NT2/D1 (cell line): Measurements from ENCODE around the gene RNASE7.

ENCODE experiments used
- DNase-seq: peaks from one replicate; pipeline ENCODE4 v3.0.0-alpha.2; 2011; ENCODE audit warnings: low read depth, low spot score
- H3K27me3 ChIP-seq: 2 replicates; pipeline ENCODE4 v1.6.0; 2011; ENCODE audit warnings: mild to moderate bottlenecking; ENCODE audit not compliant: insufficient read length, insufficient read depth
- H3K36me3 ChIP-seq: 2 replicates; pipeline ENCODE4 v1.6.1; 2011; ENCODE audit warnings: mild to moderate bottlenecking, low read length, mixed read lengths; ENCODE audit not compliant: insufficient read depth, insufficient read length
- H3K4me1 ChIP-seq: 2 replicates; pipeline ENCODE4 v1.5.1; 2011; ENCODE audit not compliant: insufficient read depth, insufficient read length
- H3K4me3 ChIP-seq: 2 replicates; pipeline ENCODE4 v1.5.1; 2011; ENCODE audit warnings: low read depth; ENCODE audit not compliant: insufficient read length
- H3K9ac ChIP-seq: 2 replicates; pipeline ENCODE4 v1.6.0; 2011; ENCODE audit warnings: low read depth; ENCODE audit not compliant: insufficient read length
- H3K9me3 ChIP-seq: 2 replicates; pipeline ENCODE4 v1.5.1; 2011; ENCODE audit warnings: mild to moderate bottlenecking, low read length; ENCODE audit not compliant: insufficient read depth
- SUZ12 ChIP-seq: IDR thresholded peaks from 2 replicates; pipeline ENCODE4 v1.6.1; 2011; ENCODE audit not compliant: insufficient read length, insufficient read depth; ENCODE audit errors: extremely low read depth
- YY1 ChIP-seq: IDR thresholded peaks from 2 replicates; pipeline ENCODE4 v1.6.1; 2011; ENCODE audit not compliant: insufficient read length, insufficient read depth
- ZNF274 ChIP-seq: IDR thresholded peaks from 2 replicates; pipeline ENCODE4 v1.6.1; 2011; ENCODE audit warnings: mild to moderate bottlenecking, low read depth, low read length

RNASE7 gene

GRCh38 chr14:21055432-21056117, 13.4 kb downstream of the RNASE7 start:
- H3K9ac ChIP-seq: no peak overlapping the region
- no peak for DNase-seq

GRCh38 chr14:21056520-21057163, 14.5 kb downstream of the RNASE7 start:
- no peaks in the 10 kb centered on the region for H3K27me3 ChIP-seq
- TF ChIP-seq YY1 (no peak), SUZ12 (no peak), ZNF274 (no peak)
- H3K4me3 ChIP-seq: no peak overlapping the region
- H3K9me3 ChIP-seq: no peaks in the 10 kb centered on the region
- DNase-seq: no peak
- no peaks in the 10 kb centered on the region for H3K36me3 ChIP-seq
- H3K4me1 ChIP-seq: no peaks in the 10 kb centered on the region
- H3K9ac ChIP-seq: no peak overlapping the region

More at GRCh38 chr14:21055432-21056117, 13.4 kb downstream of the RNASE7 start:
- Histone ChIP-seq H3K27me3 (no peaks in the 10 kb centered on the region), H3K4me1 (no peaks in the 10 kb centered on the region), H3K4me3 (no peak overlapping the region), H3K9me3 (no peaks in the 10 kb centered on the region), H3K36me3 (no peaks in the 10 kb centered on the region)
- TF ChIP-seq SUZ12: no peak
- TF ChIP-seq ZNF274: no peak
- no peak for TF ChIP-seq YY1

GRCh38 chr14:21057803-21058675, 15.9 kb downstream of the RNASE7 start, which contains the start of gene RNASE8:
TSS of gene RNASE8 (plus strand) at chr14:21057822. CDS start at chr14:21057893, 71 bp downstream.
- Histone ChIP-seq H3K27me3 (no peaks in the 10 kb centered on the region), H3K4me3 (no peak within 1 kb of the TSS), H3K9ac (no peak within 1 kb of the TSS), H3K4me1 (no peaks in the 10 kb centered on the region), H3K9me3 (no peaks in the 10 kb centered on the region), H3K36me3 (no peaks in the 10 kb centered on the region)
- no peak for DNase-seq
- TF ChIP-seq ZNF274: no peak
- no peak for TF ChIP-seq YY1
- TF ChIP-seq SUZ12: no peak

DNA sequence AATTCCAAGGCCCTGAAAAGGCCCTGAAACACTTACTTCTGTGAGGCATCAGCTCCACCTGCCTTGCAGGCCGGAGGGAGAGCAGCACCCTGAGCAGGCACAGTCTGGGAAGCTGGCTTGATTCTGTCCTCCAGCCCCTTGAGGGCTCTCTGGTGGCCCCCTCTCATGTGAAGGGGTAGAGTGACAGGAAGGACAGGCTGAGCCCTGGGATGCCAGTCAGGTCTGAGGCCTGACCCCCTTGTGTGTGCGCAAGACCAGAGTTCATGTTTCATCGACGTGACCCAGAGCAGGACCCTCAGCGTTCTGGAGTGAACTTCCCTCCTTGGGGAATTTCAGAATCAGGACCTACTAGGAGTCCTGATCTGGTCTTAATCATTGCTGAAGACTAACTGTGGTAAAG, 16.7 kb downstream of the RNASE7 start:
- Histone ChIP-seq H3K4me1 (no peaks in the 10 kb centered on the region), H3K27me3 (no peaks in the 10 kb centered on the region), H3K9me3 (no peaks in the 10 kb centered on the region), H3K36me3 (no peaks in the 10 kb centered on the region), H3K4me3 (no peak overlapping the region), H3K9ac (no peak overlapping the region)
- TF ChIP-seq YY1 (no peak), ZNF274 (no peak), SUZ12 (no peak)
- DNase-seq: no peak

- Histone ChIP-seq H3K36me3 (no peaks in the 10 kb centered on the region), H3K9me3 (no peaks in the 10 kb centered on the region), H3K9ac (no peak overlapping the region), H3K4me3 (no peak overlapping the region), H3K4me1 (no peaks in the 10 kb centered on the region), H3K27me3 (no peaks in the 10 kb centered on the region)
- no peak for TF ChIP-seq YY1
- TF ChIP-seq SUZ12: no peak
- no peak for TF ChIP-seq ZNF274
- DNase-seq: no peak
These were observed 17.9 kb downstream of the RNASE7 start for GRCh38 chr14:21059842-21060613.

DNA sequence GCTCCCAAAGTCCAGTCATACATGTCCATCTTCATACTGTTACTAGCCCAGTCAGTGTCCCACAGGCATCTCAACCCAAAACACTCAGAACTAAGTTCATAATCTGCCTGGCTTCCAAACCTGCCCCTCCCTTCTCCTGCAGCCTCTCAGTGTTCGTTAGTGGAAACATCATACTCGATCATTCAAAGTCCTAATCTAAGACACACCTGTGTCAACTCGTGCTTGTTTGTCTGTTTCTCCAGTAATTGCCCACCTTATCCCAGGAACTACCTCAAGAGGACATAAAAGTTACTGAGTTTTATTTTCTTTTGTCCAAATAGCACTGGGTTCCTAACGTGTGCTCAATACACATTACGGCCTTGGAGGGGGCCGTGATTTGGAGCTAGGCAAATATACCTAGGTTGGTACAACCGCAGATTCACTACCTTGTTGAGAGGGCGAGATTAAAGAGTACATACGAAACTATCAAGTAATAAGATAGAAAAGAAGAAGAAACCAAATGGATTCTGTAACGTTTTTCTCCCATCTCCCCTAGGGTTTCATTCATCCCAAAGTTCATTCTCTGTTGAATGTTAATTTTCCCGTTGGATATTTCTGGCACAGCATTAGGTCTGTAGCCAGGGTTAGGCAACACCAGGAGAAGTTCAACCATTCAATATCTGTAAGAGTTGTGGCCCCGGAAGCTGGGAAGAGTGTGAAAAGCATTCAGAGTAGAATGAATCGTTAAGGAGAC, 18.6 kb downstream of the RNASE7 start:
- Histone ChIP-seq H3K27me3 (no peaks in the 10 kb centered on the region), H3K4me1 (no peaks in the 10 kb centered on the region), H3K9me3 (no peaks in the 10 kb centered on the region), H3K4me3 (no peak overlapping the region), H3K9ac (no peak overlapping the region), H3K36me3 (no peaks in the 10 kb centered on the region)
- no peak for DNase-seq
- no peak for TF ChIP-seq SUZ12
- no peak for TF ChIP-seq YY1
- TF ChIP-seq ZNF274: no peak
